Liver (tissue), 9 donors: ENCODE results near the gene PPHLN1. TPM values are rescaled to one million over a fixed set of nuclear protein-coding genes. Genes with fewer than 3 reads are reported as not detected.

Experiments used
- DNase-seq: peaks from one replicate; pipeline ENCODE4 v3.0.0-alpha.2; 2017; ENCODE audit warnings: low spot score
- H3K27ac ChIP-seq, 2 donors: one replicate each; pipeline ENCODE4 v1.7.0; 2013; ENCODE audit warnings: inconsistent platforms in 2 of 2, low read length in 2 of 2, control low read depth in 1 of 2, low read depth in 1 of 2, mild to moderate bottlenecking in 1 of 2
- H3K27me3 ChIP-seq, 4 donors: one replicate each; pipeline versions ENCODE4 v1.6.1 to v1.7.0; 2013; ENCODE audit warnings: low read length in 3 of 4, inconsistent platforms in 1 of 4, mild to moderate bottlenecking in 1 of 4, moderate library complexity in 1 of 4; ENCODE audit not compliant: control insufficient read depth in 4 of 4, insufficient read depth in 4 of 4
- H3K36me3 ChIP-seq, 4 donors: one replicate each; pipeline versions ENCODE4 v1.6.1 to v1.7.0; 2013; ENCODE audit warnings: low read length in 3 of 4, mild to moderate bottlenecking in 3 of 4, low read depth in 1 of 4, moderate library complexity in 1 of 4; ENCODE audit not compliant: control insufficient read depth in 4 of 4, insufficient read depth in 3 of 4
- H3K4me1 ChIP-seq, 4 donors: one replicate each; pipeline versions ENCODE4 v1.6.1 to v1.7.0; 2013; ENCODE audit warnings: low read length in 3 of 4, mild to moderate bottlenecking in 3 of 4, moderate library complexity in 1 of 4; ENCODE audit not compliant: control insufficient read depth in 4 of 4, insufficient read depth in 4 of 4
- H3K4me3 ChIP-seq, 3 donors: one replicate each; pipeline versions ENCODE4 v1.6.1 to v1.7.0; 2013; ENCODE audit warnings: low read length in 3 of 3, control low read depth in 1 of 3, low read depth in 1 of 3, mild to moderate bottlenecking in 1 of 3
- H3K9ac ChIP-seq, 2 donors: one replicate each; pipeline ENCODE4 v1.7.0; 2013; ENCODE audit warnings: low read length in 2 of 2, mild to moderate bottlenecking in 2 of 2, moderate library complexity in 2 of 2, control low read depth in 1 of 2, low read depth in 1 of 2
- H3K9me3 ChIP-seq, 4 donors: one replicate each; pipeline versions ENCODE4 v1.6.1 to v1.7.0; 2013; ENCODE audit warnings: low read length in 3 of 4; ENCODE audit not compliant: control insufficient read depth in 4 of 4
- ATF3 ChIP-seq: IDR thresholded peaks from 2 replicates; pipeline ENCODE4 v1.6.1; 2016; ENCODE audit warnings: antibody characterized with exemption
- CTCF ChIP-seq: fragments of 150-350 bp; IDR thresholded peaks from 2 replicates; pipeline ENCODE4 v1.5.1; 2017; ENCODE audit warnings: improper control_type of control experiment, low read depth, low read length; ENCODE audit not compliant: missing input control
- EGR1 ChIP-seq, 2 donors: IDR thresholded peaks; 2 replicates each; pipeline ENCODE4 v1.6.1; 2016 to 2018; ENCODE audit warnings: antibody characterized with exemption in 2 of 2, low read depth in 2 of 2
- FOXA1 ChIP-seq: IDR thresholded peaks from 2 replicates; pipeline ENCODE4 v1.6.1; 2016; ENCODE audit warnings: antibody characterized with exemption
- FOXA2 ChIP-seq: IDR thresholded peaks from 2 replicates; pipeline ENCODE4 v1.6.1; 2016; ENCODE audit warnings: antibody characterized with exemption
- GABPA ChIP-seq, 2 donors: IDR thresholded peaks in 1 of 2; conservative IDR thresholded peaks in 1 of 2; 2 replicates each; pipeline ENCODE4 v1.6.1; 2016; ENCODE audit warnings: antibody characterized with exemption in 2 of 2, mild to moderate bottlenecking in 1 of 2, moderate library complexity in 1 of 2
- HNF4A ChIP-seq, 2 donors: conservative IDR thresholded peaks; 2 replicates each; pipeline ENCODE4 v1.6.1; 2016; ENCODE audit warnings: antibody characterized with exemption in 2 of 2, mild to moderate bottlenecking in 2 of 2
- HNF4G ChIP-seq: IDR thresholded peaks from 2 replicates; pipeline ENCODE4 v1.6.1; 2016; ENCODE audit warnings: antibody characterized with exemption
- JUND ChIP-seq, 2 donors: IDR thresholded peaks; 2 replicates each; pipeline ENCODE4 v1.6.1; 2016; ENCODE audit warnings: antibody characterized with exemption in 2 of 2
- MAX ChIP-seq: IDR thresholded peaks from 2 replicates; pipeline ENCODE4 v1.6.1; 2016; ENCODE audit warnings: antibody characterized with exemption
- NR2F2 ChIP-seq: IDR thresholded peaks from 2 replicates; pipeline ENCODE4 v1.6.1; 2016; ENCODE audit warnings: antibody characterized with exemption
- RAD21 ChIP-seq, 2 donors: IDR thresholded peaks; 2 replicates each; pipeline ENCODE4 v1.6.1; 2016; ENCODE audit warnings: antibody characterized with exemption in 2 of 2, mild to moderate bottlenecking in 2 of 2
- REST ChIP-seq: IDR thresholded peaks from 2 replicates; pipeline ENCODE4 v1.6.1; 2016; ENCODE audit warnings: antibody characterized with exemption, mild to moderate bottlenecking
- RXRA ChIP-seq, 2 donors: IDR thresholded peaks; 2 replicates each; pipeline ENCODE4 v1.6.1; 2017 to 2018; ENCODE audit warnings: antibody characterized with exemption in 2 of 2, mild to moderate bottlenecking in 1 of 2
- SP1 ChIP-seq: IDR thresholded peaks from 2 replicates; pipeline ENCODE4 v1.6.1; 2018; ENCODE audit warnings: antibody characterized with exemption, mild to moderate bottlenecking
- TAF1 ChIP-seq: conservative IDR thresholded peaks from 2 replicates; pipeline ENCODE4 v1.6.1; 2016; ENCODE audit warnings: antibody characterized with exemption, mild to moderate bottlenecking
- YY1 ChIP-seq: IDR thresholded peaks from 2 replicates; pipeline ENCODE4 v1.6.1; 2016; ENCODE audit warnings: antibody characterized with exemption, mild to moderate bottlenecking
- ZBTB33 ChIP-seq: IDR thresholded peaks from 2 replicates; pipeline ENCODE4 v1.6.1; 2016; ENCODE audit warnings: antibody characterized with exemption
- WGBS: extraction: QIAGEN DNeasy Blood & Tissue Kit; methylation state at CpG from one replicate; pipeline ENCODE4 v1.1.7; 2013; 5-methylcytosine and 5-hydroxymethylcytosine counted together
- polyA plus RNA-seq, 2 donors: library from polyadenylated mRNA; stranded (reverse) in 1 of 2; unstranded in 1 of 2; fragments of 200-250 nt in 1 of 2; fragments of >200 nt in 1 of 2; fragmentation: Nextera tagmentation in 1 of 2; extraction: Ambion mirVana in 1 of 2; gene quantifications; one replicate each; pipeline versions ENCODE4 v1.2.1 to v1.2.3, GENCODE V29; 2013 to 2015
- total RNA-seq, 2 donors: library from RNA; depleted of rRNA; stranded (reverse); fragments of >200 nt; gene quantifications; one replicate each; pipeline ENCODE4 v1.2.3, GENCODE V29; 2014
- donor health status: healthy.
- donor health status: healthy.
- donor health status: healthy.
- donor health status: healthy.
- donor health status: healthy.

Gene PPHLN1
- total and polyA plus RNA-seq, 4 donors: 11.6 to 40.3 (median 27.7) TPM

GRCh38 chr12:42281278-42281677, 44.7 kb upstream of the PPHLN1 start:
- Histone ChIP-seq H3K27ac (no peak overlapping the region), H3K27me3 (no peaks in the 10 kb centered on the region), H3K36me3 (no peaks in the 10 kb centered on the region), H3K9me3 (no peaks in the 10 kb centered on the region), H3K4me3 (no peak overlapping the region), H3K9ac (no peak overlapping the region), H3K4me1 (peaks cover 0 to 17% (median 12%) of the 10 kb centered on the region in 4 donors)
- 20% methylated on average over 3 of the region's 3 CpGs for WGBS
- no peak for DNase-seq
- TF ChIP-seq ZBTB33 (peak; percentile 16), TAF1 (no peak), ATF3 (no peak), GABPA (IDR thresholded peaks at IDR 0.05 in 1 of 2, conservative IDR thresholded peaks at IDR 0.05 in 1 of 2) (no peak), MAX (no peak), CTCF (no peak), JUND (IDR thresholded peaks at IDR 0.05) (no peak), RAD21 (IDR thresholded peaks at IDR 0.05) (peak in 1 of 2 donors; percentile 12), FOXA1 (peak; percentile 15), REST (peak; percentile 89), YY1 (no peak), FOXA2 (peak; percentile 51), HNF4G (no peak), NR2F2 (no peak), EGR1 (IDR thresholded peaks at IDR 0.05; ENCODE audit: low read depth in 2 of 2) (peak in 1 of 2 donors; percentile 12), RXRA (IDR thresholded peaks at IDR 0.05) (peak; percentile 36 to 56), HNF4A (conservative IDR thresholded peaks at IDR 0.05) (peak; percentile 21 to 51), SP1 (peak; percentile 30)
